ENCODE measurements around the gene CNIH3.

CNIH3 gene

GRCh38 chr1:224767031-224767430 is 150.9 kb downstream of the CNIH3 start:
- no peak for TF ChIP-seq CTCF (IDR thresholded peaks at IDR 0.05; ENCODE audit: extremely low read depth, missing control alignments)
- DNase-seq (ENCODE audit: low spot score): no peak

- no peak for DNase-seq (ENCODE audit: low spot score)
- TF ChIP-seq CTCF (IDR thresholded peaks at IDR 0.05; ENCODE audit: extremely low read depth, missing control alignments): no peak
Measured at GRCh38 chr1:224767676-224768075, 151.6 kb downstream of the CNIH3 start.

- no peak for TF ChIP-seq CTCF (IDR thresholded peaks at IDR 0.05; ENCODE audit: extremely low read depth, missing control alignments)
- DNase-seq (ENCODE audit: low spot score): no peak
Measured at GRCh38 chr1:224768971-224769370, 152.9 kb downstream of the CNIH3 start.

- no peak for DNase-seq (ENCODE audit: low spot score)
- TF ChIP-seq CTCF (IDR thresholded peaks at IDR 0.05; ENCODE audit: extremely low read depth, missing control alignments): no peak
Measured at GRCh38 chr1:224769452-224770335, 153.6 kb downstream of the CNIH3 start.

GRCh38 chr1:224770336-224770693 is 154.2 kb downstream of the CNIH3 start:
- no peak for TF ChIP-seq CTCF (IDR thresholded peaks at IDR 0.05; ENCODE audit: extremely low read depth, missing control alignments)
- DNase-seq (ENCODE audit: low spot score): no peak

- no peak for DNase-seq (ENCODE audit: low spot score)
- no peak for TF ChIP-seq CTCF (IDR thresholded peaks at IDR 0.05; ENCODE audit: extremely low read depth, missing control alignments)
Measured at GRCh38 chr1:224773646-224774045, 157.5 kb downstream of the CNIH3 start.

GRCh38 chr1:224774378-224774777 is 158.3 kb downstream of the CNIH3 start:
- no peak for DNase-seq (ENCODE audit: low spot score)
- TF ChIP-seq CTCF (IDR thresholded peaks at IDR 0.05; ENCODE audit: extremely low read depth, missing control alignments): no peak

All from GM20000 (cell line).